IMR-90 (cell line): ENCODE results near the gene DEF6. TPM values are rescaled to one million over a fixed set of nuclear protein-coding genes. Genes with fewer than 3 reads are reported as not detected.

Source experiments
- ATAC-seq: fragments of 200-7000 bp; cut with Tn5 transposase; 2 replicates; pipeline ENCODE4 v1.9.1; 2020; ENCODE audit warnings: low read depth, mild to moderate bottlenecking, moderate library complexity
- BruUV-seq: library from RNA; stranded (reverse); fragments of 400-500 nt; replicated peaks from 2 replicates; lab custom pipeline; 2021; lab: Mats Ljungman, UMichigan
- CTCF ChIA-PET: fragments of 300-600 bp; formaldehyde crosslinking; extraction: SDS; loops from one replicate; lab custom pipeline; 2021; ENCODE audit warnings: antibody characterized with exemption; lab: Yijun Ruan, JAX
- POLR2A ChIA-PET: fragments of 300-600 bp; sonication (Branson Sonifier 250); formaldehyde crosslinking; loops from one replicate; lab custom pipeline; 2022; ENCODE audit warnings: antibody characterized with exemption; ENCODE audit not compliant: unreplicated experiment; lab: Charles Lee
- DNase-seq: peaks from one replicate; pipeline ENCODE4 v3.0.0; 2013
- H2AFZ ChIP-seq: replicated peaks from 2 replicates; pipeline ENCODE3; 2013; ENCODE audit warnings: low read length, mild to moderate bottlenecking; ENCODE audit not compliant: poor library complexity
- H2AK5ac ChIP-seq: 2 replicates; pipeline ENCODE4 v1.6.1; 2013; ENCODE audit warnings: low read depth, low read length, inconsistent platforms
- H2AK9ac ChIP-seq: replicated peaks from 2 replicates; pipeline ENCODE3; 2013; ENCODE audit warnings: mild to moderate bottlenecking, low read depth, low read length, moderate library complexity; ENCODE audit not compliant: poor library complexity
- H2BK120ac ChIP-seq: 2 replicates; pipeline ENCODE4 v1.6.1; 2013; ENCODE audit warnings: low read depth, low read length, inconsistent platforms
- H2BK15ac ChIP-seq: 3 replicates; pipeline ENCODE4 v1.6.1; 2013; ENCODE audit warnings: low read depth, low read length, inconsistent platforms
- H2BK20ac ChIP-seq: 2 replicates; pipeline ENCODE4 v1.6.1; 2013; ENCODE audit warnings: low read depth, mild to moderate bottlenecking, inconsistent platforms, low read length, moderate library complexity
- H2BK5ac ChIP-seq: 2 replicates; pipeline ENCODE4 v1.6.1; 2013; ENCODE audit warnings: mild to moderate bottlenecking, low read depth, low read length, inconsistent platforms; ENCODE audit not compliant: poor library complexity, severe bottlenecking
- H3K14ac ChIP-seq: replicated peaks from 2 replicates; pipeline ENCODE4 v1.6.1; 2013; ENCODE audit warnings: low read depth, low read length, inconsistent platforms
- H3K18ac ChIP-seq: 2 replicates; pipeline ENCODE4 v1.6.1; 2013; ENCODE audit warnings: low read depth, low read length, control low read depth
- H3K23ac ChIP-seq: 2 replicates; pipeline ENCODE4 v1.6.1; 2013; ENCODE audit warnings: low read depth, low read length, inconsistent platforms
- H3K27ac ChIP-seq: 2 replicates; pipeline ENCODE4 v1.5.1; 2013; ENCODE audit warnings: mild to moderate bottlenecking, control low read depth, low read length; ENCODE audit not compliant: insufficient read depth
- H3K27me3 ChIP-seq: 2 replicates; pipeline ENCODE4 v1.6.1; 2013; ENCODE audit warnings: low read length; ENCODE audit not compliant: control insufficient read depth, insufficient read depth
- H3K36me3 ChIP-seq: 2 replicates; pipeline ENCODE4 v1.6.1; 2013; ENCODE audit warnings: low read length, mixed read lengths; ENCODE audit not compliant: control insufficient read depth, insufficient read depth
- H3K4ac ChIP-seq: 2 replicates; pipeline ENCODE4 v1.6.1; 2013; ENCODE audit warnings: low read depth, low read length, inconsistent platforms
- H3K4me1 ChIP-seq: 2 replicates; pipeline ENCODE4 v1.6.1; 2013; ENCODE audit warnings: low read length, mixed read lengths; ENCODE audit not compliant: control insufficient read depth, insufficient read depth
- H3K4me2 ChIP-seq: 2 replicates; pipeline ENCODE4 v1.6.1; 2013; ENCODE audit warnings: low read depth, mild to moderate bottlenecking, control low read depth, low read length, moderate library complexity
- H3K4me3 ChIP-seq: 2 replicates; pipeline ENCODE4 v1.5.1; 2013; ENCODE audit warnings: low read depth, mild to moderate bottlenecking, control low read depth, low read length, moderate library complexity; ENCODE audit not compliant: insufficient read depth
- H3K56ac ChIP-seq: 2 replicates; pipeline ENCODE4 v1.6.1; 2013; ENCODE audit warnings: low read length, inconsistent platforms; ENCODE audit not compliant: insufficient read depth; ENCODE audit errors: extremely low read depth
- H3K79me1 ChIP-seq, 2 experiments: 2 replicates each; pipeline ENCODE4 v1.6.1; 2013; ENCODE audit warnings: low read length in 2 of 2, inconsistent platforms in 1 of 2, low read depth in 1 of 2
- H3K9ac ChIP-seq: 2 replicates; pipeline ENCODE4 v1.6.1; 2013; ENCODE audit warnings: low read depth, low read length, control low read depth
- H3K9me1 ChIP-seq: 2 replicates; pipeline ENCODE4 v1.6.1; 2013; ENCODE audit warnings: low read length, inconsistent platforms; ENCODE audit not compliant: insufficient read depth
- H3K9me3 ChIP-seq: 2 replicates; pipeline ENCODE4 v1.6.1; 2013; ENCODE audit warnings: low read length; ENCODE audit not compliant: control insufficient read depth, insufficient read depth
- H4K20me1 ChIP-seq: 2 replicates; pipeline ENCODE4 v1.6.1; 2013; ENCODE audit warnings: low read length, inconsistent platforms; ENCODE audit not compliant: insufficient read depth
- H4K5ac ChIP-seq: 2 replicates; pipeline ENCODE4 v1.6.1; 2013; ENCODE audit warnings: mild to moderate bottlenecking, low read depth, low read length, control low read depth
- H4K8ac ChIP-seq, 2 experiments: 2 replicates each; pipeline ENCODE4 v1.6.1; 2013; ENCODE audit warnings: low read depth in 2 of 2, low read length in 2 of 2, control low read depth in 1 of 2, inconsistent platforms in 1 of 2
- H4K91ac ChIP-seq: 2 replicates; pipeline ENCODE4 v1.6.1; 2013; ENCODE audit warnings: low read depth, low read length, inconsistent platforms; ENCODE audit not compliant: insufficient read depth
- BHLHE40 ChIP-seq: fragments of 150-350 bp; IDR thresholded peaks from 2 replicates; pipeline ENCODE4 v1.6.1; 2016; ENCODE audit warnings: mild to moderate bottlenecking, low read depth, low read length
- CEBPB ChIP-seq: IDR thresholded peaks from 2 replicates; pipeline ENCODE4 v1.6.1; 2012; ENCODE audit warnings: low read depth, low read length, improper control_type of control experiment
- CHD1 ChIP-seq: IDR thresholded peaks from 2 replicates; pipeline ENCODE4 v1.6.1; 2012; ENCODE audit warnings: low read depth, low read length, improper control_type of control experiment
- ELK1 ChIP-seq: fragments of 150-350 bp; IDR thresholded peaks from 2 replicates; pipeline ENCODE4 v1.6.1; 2016; ENCODE audit warnings: low read depth, mild to moderate bottlenecking, low read length, moderate library complexity, borderline replicate concordance
- MAFK ChIP-seq: IDR thresholded peaks from 2 replicates; pipeline ENCODE4 v1.6.1; 2012; ENCODE audit warnings: low read depth, low read length, improper control_type of control experiment
- MAZ ChIP-seq: IDR thresholded peaks from 2 replicates; pipeline ENCODE4 v1.6.1; 2012; ENCODE audit warnings: low read depth, mild to moderate bottlenecking, low read length, improper control_type of control experiment, moderate library complexity, borderline replicate concordance
- MXI1 ChIP-seq: IDR thresholded peaks from 2 replicates; pipeline ENCODE4 v1.6.1; 2012; ENCODE audit warnings: low read depth, mild to moderate bottlenecking, low read length, moderate library complexity, borderline replicate concordance
- NFE2L2 ChIP-seq: fragments of 150-350 bp; IDR thresholded peaks from 2 replicates; pipeline ENCODE4 v1.6.1; 2016; ENCODE audit warnings: low read depth, mild to moderate bottlenecking, low read length
- POLR2A ChIP-seq: IDR thresholded peaks from 2 replicates; pipeline ENCODE4 v1.6.1; 2012; ENCODE audit warnings: mild to moderate bottlenecking, low read depth, low read length
- RAD21 ChIP-seq: IDR thresholded peaks from 2 replicates; pipeline ENCODE4 v1.6.1; 2012; ENCODE audit warnings: low read length, improper control_type of control experiment
- RFX5 ChIP-seq: IDR thresholded peaks from 2 replicates; pipeline ENCODE4 v1.8.0; 2012; ENCODE audit warnings: low read depth, mild to moderate bottlenecking, low read length, moderate library complexity
- SMC3 ChIP-seq: fragments of 150-350 bp; IDR thresholded peaks from 2 replicates; pipeline ENCODE4 v1.6.1; 2016; ENCODE audit warnings: low read depth, mild to moderate bottlenecking, antibody characterized with exemption, low read length, moderate library complexity
- WGBS, 2 experiments: methylation state at CpG; one replicate each; pipeline versions ENCODE4 v1.1.5 to v1.1.7; 2013; ENCODE audit warnings: missing lambda C conversion rate in 2 of 2; ENCODE audit not compliant: insufficient read length in 1 of 2; ENCODE audit errors: extremely low coverage in 2 of 2; 5-methylcytosine and 5-hydroxymethylcytosine counted together
- dilution Hi-C: fragments of 300-500 bp; cut with HindIII; formaldehyde crosslinking; loops from one replicate; pipeline ENCODE4 v1.14.3; 2018; ENCODE audit warnings: low sequenced_read_pairs; ENCODE audit not compliant: unreplicated experiment
- in situ Hi-C: fragments of 300-500 bp; cut with MboI; formaldehyde crosslinking; loops from 3 replicates; pipeline ENCODE4 v1.14.3; 2019; ENCODE audit warnings: low sequenced_read_pairs, inconsistent platforms, mixed read lengths
- intact Hi-C: fragments of 100-400 bp; cut with micrococcal nuclease; formaldehyde crosslinking; loops from 2 replicates; pipeline ENCODE4 v1.10.0; 2022
- polyA plus RNA-seq, 3 experiments: library from polyadenylated mRNA; depleted of rRNA; stranded (reverse); fragments of >200 nt; gene quantifications; 2 replicates each; pipeline ENCODE4 v1.2.3, GENCODE V29; 2012; ENCODE audit warnings: low replicate concordance in 1 of 3
- total RNA-seq: library from RNA; depleted of rRNA; stranded (reverse); fragments of >200 nt; gene quantifications from 2 replicates; pipeline ENCODE4 v1.2.3, GENCODE V29; 2012
- TF ChIP-seq, protein P1 (sequence below): fragments of 150-350 bp; IDR thresholded peaks from 2 replicates; pipeline ENCODE4 v1.6.1; 2017; ENCODE audit warnings: mild to moderate bottlenecking, antibody characterized with exemption, low read length, low read depth

DEF6 gene
- total and polyA plus RNA-seq, 2 of the 4 experiments (the other 2 are of a cell fraction): 2.5 to 4.2 TPM

- Histone ChIP-seq H2AK9ac (no peak overlapping the region), H3K14ac (no peak overlapping the region), H3K18ac (no peak overlapping the region), H3K4me1 (peaks cover 7% of the 10 kb centered on the region), H3K4me3 (no peak overlapping the region), H3K79me1 (no peaks in the 10 kb centered on the region), H3K23ac (no peak overlapping the region), H3K56ac (no peak overlapping the region), H3K36me3 (peaks cover 13% of the 10 kb centered on the region), H3K4ac (no peak overlapping the region), H3K4me2 (no peak overlapping the region), H2BK15ac (no peak overlapping the region), H3K9ac (no peak overlapping the region), H2AK5ac (no peak overlapping the region), H2BK20ac (no peak overlapping the region), H2BK120ac (no peak overlapping the region), H3K27me3 (no peaks in the 10 kb centered on the region), H3K9me1 (peaks cover 4% of the 10 kb centered on the region; the same call in 1 of the 2 replicates), H2AFZ (no peak overlapping the region), H3K9me3 (no peaks in the 10 kb centered on the region), H4K91ac (no peak overlapping the region), H3K27ac (no peak overlapping the region), H4K20me1 (no peaks in the 10 kb centered on the region), H4K8ac (no peak overlapping the region), H2BK5ac (no peak overlapping the region), H4K5ac (no peak overlapping the region)
- ChIA-PET CTCF (no interaction called here), POLR2A (no interaction called here)
- no CpG with 5 or more reads among the region's 4 CpGs for WGBS, 2 experiments
- intact Hi-C loops: loop anchor here (5.0 kb wide), 2 partner anchors 153 to 168 kb away; partner anchors contain the start of genes FANCE and RPL10A
- dilution Hi-C loops: no loop called here
- in situ Hi-C loops: loop anchor here (25.0 kb wide), 1 partner anchor 438 kb away; the partner anchor contains the start of gene ARMC12
- BruUV-seq: no TSS peak
- no peak for ATAC-seq
- TF ChIP-seq, protein P1, sequence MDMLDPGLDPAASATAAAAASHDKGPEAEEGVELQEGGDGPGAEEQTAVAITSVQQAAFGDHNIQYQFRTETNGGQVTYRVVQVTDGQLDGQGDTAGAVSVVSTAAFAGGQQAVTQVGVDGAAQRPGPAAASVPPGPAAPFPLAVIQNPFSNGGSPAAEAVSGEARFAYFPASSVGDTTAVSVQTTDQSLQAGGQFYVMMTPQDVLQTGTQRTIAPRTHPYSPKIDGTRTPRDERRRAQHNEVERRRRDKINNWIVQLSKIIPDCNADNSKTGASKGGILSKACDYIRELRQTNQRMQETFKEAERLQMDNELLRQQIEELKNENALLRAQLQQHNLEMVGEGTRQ: no peak
- no peak for TF ChIP-seq CEBPB
- TF ChIP-seq ELK1: no peak
- no peak for TF ChIP-seq RFX5
- no peak for TF ChIP-seq BHLHE40
- TF ChIP-seq MAFK: no peak
- TF ChIP-seq CHD1: no peak
- no peak for TF ChIP-seq RAD21
- no peak for TF ChIP-seq NFE2L2
- TF ChIP-seq MXI1: no peak
- no peak for TF ChIP-seq SMC3
- no peak for TF ChIP-seq POLR2A
- TF ChIP-seq MAZ: no peak
- no peak for DNase-seq
Measured at GRCh38 chr6:35299674-35300073, 2.1 kb downstream of the DEF6 start.
